Central memory CD8-positive, alpha-beta T cell (primary cell): ENCODE results near the gene TRIM29.

Source experiments
- ATAC-seq: fragments of 150-1000 bp; cut with Tn5 transposase; replicated peaks from 2 replicates; pipeline ENCODE4 v1.10.0; 2022; ENCODE audit warnings: mild to moderate bottlenecking, moderate FRiP score, moderate number of reproducible peaks; ENCODE audit not compliant: poor library complexity, severe bottlenecking; ENCODE audit errors: extremely low read depth
- DNase-seq, 2 donors: peaks; one replicate each; pipeline ENCODE4 v3.0.0; 2021; ENCODE audit warnings: low spot score in 2 of 2
- H3K27ac Mint-ChIP-seq: one replicate; pipeline ENCODE4 v1.8.0; 2022; ENCODE audit warnings: low read depth, mild to moderate bottlenecking, moderate library complexity, mixed read lengths
- H3K27me3 Mint-ChIP-seq: one replicate; pipeline ENCODE4 v1.8.0; 2022; ENCODE audit warnings: mixed read lengths
- H3K36me3 Mint-ChIP-seq: one replicate; pipeline ENCODE4 v1.8.0; 2022; ENCODE audit warnings: mild to moderate bottlenecking, moderate library complexity, mixed read lengths; ENCODE audit not compliant: insufficient read depth
- H3K4me1 Mint-ChIP-seq: one replicate; pipeline ENCODE4 v1.8.0; 2022; ENCODE audit warnings: mixed read lengths
- H3K4me3 Mint-ChIP-seq: one replicate; pipeline ENCODE4 v1.8.0; 2022; ENCODE audit warnings: mild to moderate bottlenecking, moderate library complexity, mixed read lengths
- H3K9me3 Mint-ChIP-seq: one replicate; pipeline ENCODE4 v1.8.0; 2022; ENCODE audit warnings: mixed read lengths

TRIM29 gene

GRCh38 chr11:120141768-120142423 is 4.0 kb upstream of the TRIM29 start:
- Mint-ChIP-seq H3K27ac (no peak overlapping the region), H3K9me3 (no peaks in the 10 kb centered on the region), H3K4me3 (no peak overlapping the region), H3K36me3 (no peaks in the 10 kb centered on the region), H3K4me1 (no peaks in the 10 kb centered on the region), H3K27me3 (peaks cover 53% of the 10 kb centered on the region)
- no peak for ATAC-seq
- no peak for DNase-seq

DNA sequence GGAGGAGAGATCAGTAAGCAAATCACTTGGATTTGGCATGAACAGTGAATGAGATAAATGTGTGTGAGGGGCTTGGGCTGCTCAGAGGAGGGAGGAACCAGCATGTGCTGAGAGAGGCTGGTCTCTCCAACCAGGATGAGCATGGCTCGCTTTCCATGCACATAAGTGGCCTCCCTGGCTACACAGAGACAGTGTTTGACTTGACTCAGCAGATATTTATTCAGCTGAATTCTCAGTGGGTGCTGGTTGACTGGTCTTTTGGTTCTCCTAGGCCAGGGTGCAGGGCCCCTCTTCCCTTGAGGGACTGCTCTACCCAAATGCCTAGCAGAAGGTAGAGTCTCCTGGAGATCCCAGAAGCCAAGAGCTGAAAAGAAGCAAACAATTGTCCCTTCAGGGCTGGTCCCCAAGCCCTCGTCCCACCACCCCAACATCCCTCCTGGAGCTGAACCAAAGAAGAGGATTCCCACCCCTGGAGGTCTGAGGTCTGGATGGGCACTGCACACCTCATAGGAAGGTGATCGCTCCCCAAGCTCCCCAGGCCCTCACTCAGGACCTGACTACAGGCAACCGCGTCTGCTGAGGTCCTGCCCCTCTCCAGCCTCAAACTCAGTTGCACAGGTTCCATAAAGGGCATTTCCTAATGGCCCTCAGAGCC is 3.3 kb upstream of the TRIM29 start:
- no peak for DNase-seq
- H3K9me3 Mint-ChIP-seq: no peaks in the 10 kb centered on the region

GRCh38 chr11:120139316-120140069 is 1.6 kb upstream of the TRIM29 start:
- DNase-seq (peak in 1 of 2 donors; percentile 6), ATAC-seq (no peak)
- Mint-ChIP-seq H3K4me3 (no peak overlapping the region), H3K4me1 (no peaks in the 10 kb centered on the region), H3K36me3 (no peaks in the 10 kb centered on the region), H3K27me3 (peaks cover 29% of the 10 kb centered on the region), H3K27ac (no peak overlapping the region), H3K9me3 (no peaks in the 10 kb centered on the region)

More for the DNA sequence above, 3.3 kb upstream of the TRIM29 start:
- Mint-ChIP-seq H3K27me3 (peaks cover 47% of the 10 kb centered on the region), H3K36me3 (no peaks in the 10 kb centered on the region), H3K4me3 (no peak overlapping the region), H3K4me1 (no peaks in the 10 kb centered on the region), H3K27ac (no peak overlapping the region)
- ATAC-seq: no peak

- Mint-ChIP-seq H3K36me3 (no peaks in the 10 kb centered on the region), H3K4me3 (no peak overlapping the region), H3K4me1 (no peaks in the 10 kb centered on the region), H3K27me3 (peaks cover 16% of the 10 kb centered on the region), H3K27ac (no peak overlapping the region), H3K9me3 (no peaks in the 10 kb centered on the region)
- ATAC-seq: no peak
- DNase-seq: peak in 1 of 2 donors; percentile 8
Observed at GRCh38 chr11:120137187-120137610, 714 bp downstream of the TRIM29 start.

DNA sequence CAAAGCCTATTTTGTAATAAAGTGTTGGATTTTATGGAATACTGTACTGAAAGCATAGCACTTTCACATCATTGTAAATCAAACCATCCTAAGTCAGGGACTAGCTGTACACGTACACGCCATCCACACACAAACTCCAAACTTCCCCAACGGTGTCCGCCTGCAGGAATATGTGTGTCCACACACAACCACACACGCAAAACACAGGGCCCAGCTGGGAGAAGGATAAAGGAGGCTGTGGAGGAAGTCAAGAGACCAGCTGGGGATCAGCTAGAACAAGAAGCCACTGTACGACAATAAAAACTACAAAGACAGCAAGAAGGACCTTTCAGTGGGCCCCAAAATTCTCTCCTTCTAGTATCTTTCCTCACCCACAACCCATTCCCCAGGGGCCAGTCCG is 1.6 kb downstream of the TRIM29 start:
- Mint-ChIP-seq H3K27ac (no peak overlapping the region), H3K4me3 (no peak overlapping the region), H3K36me3 (no peaks in the 10 kb centered on the region), H3K9me3 (no peaks in the 10 kb centered on the region), H3K27me3 (peaks cover 10% of the 10 kb centered on the region), H3K4me1 (no peaks in the 10 kb centered on the region)
- no peak for DNase-seq
- ATAC-seq: no peak

DNA sequence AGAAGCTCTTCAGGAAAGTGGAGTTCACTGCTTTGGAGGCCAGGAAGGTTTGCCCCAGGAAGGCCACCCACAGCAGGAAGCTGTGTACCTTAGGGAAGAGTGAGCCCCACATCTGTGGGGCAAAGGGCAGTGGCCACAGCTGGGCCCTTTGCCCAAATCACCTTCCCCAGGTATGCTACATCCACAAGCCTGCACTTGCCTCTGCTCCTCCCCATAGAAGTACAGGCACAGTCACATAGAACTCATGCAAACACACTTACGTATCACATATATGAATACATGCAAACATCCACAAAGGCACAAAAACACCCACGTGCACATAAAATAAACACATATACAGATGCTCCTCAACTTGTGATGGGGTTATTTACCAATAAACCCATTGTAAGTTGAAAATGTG is 2.1 kb downstream of the TRIM29 start:
- Mint-ChIP-seq H3K4me1 (no peaks in the 10 kb centered on the region), H3K27ac (no peak overlapping the region), H3K27me3 (peaks cover 10% of the 10 kb centered on the region), H3K4me3 (no peak overlapping the region), H3K9me3 (no peaks in the 10 kb centered on the region), H3K36me3 (no peaks in the 10 kb centered on the region)
- ATAC-seq (no peak), DNase-seq (peak in 1 of 2 donors; percentile 2)

GRCh38 chr11:120134931-120135228 is 3.0 kb downstream of the TRIM29 start:
- H3K4me1 Mint-ChIP-seq: no peaks in the 10 kb centered on the region
- peaks cover 7% of the 10 kb centered on the region for H3K27me3 Mint-ChIP-seq
- ATAC-seq (no peak), DNase-seq (no peak)
- no peaks in the 10 kb centered on the region for H3K36me3 Mint-ChIP-seq
- H3K9me3 Mint-ChIP-seq: no peaks in the 10 kb centered on the region
- no peak overlapping the region for H3K27ac Mint-ChIP-seq
- H3K4me3 Mint-ChIP-seq: no peak overlapping the region

GRCh38 chr11:120134106-120134930 is 3.6 kb downstream of the TRIM29 start:
- no peak overlapping the region for H3K4me3 Mint-ChIP-seq

DNA sequence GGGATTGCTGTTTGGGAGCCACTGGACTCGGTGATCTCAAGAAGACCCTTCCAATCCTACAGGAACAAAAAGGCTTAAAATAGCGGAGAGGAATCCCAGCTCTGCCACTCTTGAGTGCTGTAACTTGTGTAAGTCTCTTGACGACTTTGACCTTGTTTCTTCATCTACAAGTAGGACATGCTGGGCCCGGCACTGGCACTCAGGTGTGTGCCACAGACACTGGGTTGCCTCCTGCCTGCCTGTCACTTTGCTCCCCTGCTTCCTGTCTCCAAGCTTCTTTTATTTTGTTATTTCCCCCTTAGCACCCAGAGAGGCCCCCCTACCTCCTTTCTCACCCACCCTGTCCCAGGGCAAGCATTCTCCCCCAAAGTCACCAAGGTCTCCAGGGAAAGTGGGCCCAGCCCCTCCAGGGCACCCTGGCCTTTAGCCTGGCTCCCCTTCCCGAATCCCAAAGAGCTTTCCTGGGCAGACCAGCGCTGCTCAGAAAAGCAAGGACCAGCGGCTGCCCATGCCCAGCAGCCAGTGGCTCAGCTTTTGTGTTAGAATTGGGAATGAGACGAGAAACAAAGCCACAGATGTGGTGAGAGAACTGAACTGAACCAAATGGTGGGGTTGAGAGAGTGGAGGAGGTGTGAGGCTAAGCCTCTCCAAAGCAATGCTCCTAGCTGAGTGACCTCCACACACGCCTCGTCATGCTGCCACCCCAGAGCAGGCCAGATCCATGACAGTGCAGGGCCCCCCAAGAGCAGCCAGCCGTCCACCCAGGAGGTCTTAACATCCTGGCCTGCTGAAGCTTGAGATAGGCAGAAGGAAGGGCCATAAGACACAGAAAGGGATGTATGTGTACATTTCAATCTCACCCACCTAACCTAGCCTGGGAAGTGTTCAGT is 4.5 kb downstream of the TRIM29 start:
- peaks cover 7% of the 10 kb centered on the region for H3K27me3 Mint-ChIP-seq

More at GRCh38 chr11:120134106-120134930, 3.6 kb downstream of the TRIM29 start:
- peak in 1 of 2 donors; percentile 3 for DNase-seq
- no peaks in the 10 kb centered on the region for H3K36me3 Mint-ChIP-seq
- no peak for ATAC-seq
- no peaks in the 10 kb centered on the region for H3K9me3 Mint-ChIP-seq
- H3K27me3 Mint-ChIP-seq: peaks cover under 1% of the 10 kb centered on the region
- H3K27ac Mint-ChIP-seq: no peak overlapping the region
- no peaks in the 10 kb centered on the region for H3K4me1 Mint-ChIP-seq

GRCh38 chr11:120132645-120133185 is 5.2 kb downstream of the TRIM29 start:
- ATAC-seq (no peak), DNase-seq (no peak)
- Mint-ChIP-seq H3K4me3 (no peak overlapping the region), H3K9me3 (no peaks in the 10 kb centered on the region), H3K36me3 (no peaks in the 10 kb centered on the region), H3K27me3 (peaks cover 14% of the 10 kb centered on the region), H3K27ac (no peak overlapping the region), H3K4me1 (no peaks in the 10 kb centered on the region)

More for the DNA sequence above, 4.5 kb downstream of the TRIM29 start:
- H3K4me1 Mint-ChIP-seq: no peaks in the 10 kb centered on the region
- H3K27ac Mint-ChIP-seq: no peak overlapping the region
- ATAC-seq: no peak
- H3K9me3 Mint-ChIP-seq: no peaks in the 10 kb centered on the region
- H3K36me3 Mint-ChIP-seq: no peaks in the 10 kb centered on the region
- no peak overlapping the region for H3K4me3 Mint-ChIP-seq
- DNase-seq: peak in 1 of 2 donors; percentile 10

GRCh38 chr11:120131941-120132644 is 5.8 kb downstream of the TRIM29 start:
- Mint-ChIP-seq H3K27me3 (peaks cover 16% of the 10 kb centered on the region), H3K4me3 (no peak overlapping the region), H3K9me3 (no peaks in the 10 kb centered on the region), H3K36me3 (no peaks in the 10 kb centered on the region), H3K27ac (no peak overlapping the region), H3K4me1 (no peaks in the 10 kb centered on the region)
- DNase-seq: no peak
- ATAC-seq: no peak
